HS-5 (cell line): ENCODE results near the gene DST.
A peak's percentile ranks its signal among the peaks of the same experiment; 100 is the strongest.

Experiments
- DNase-seq: peaks from one replicate; pipeline ENCODE4 v3.0.0-alpha.2; 2012; ENCODE audit warnings: low read depth

DST gene

GRCh38 chr6:56535626-56536025 lies 107.1 kb downstream of the DST start:
- DNase-seq = no peak

- DNase-seq = no peak
Observed at GRCh38 chr6:56534680-56535419, 107.8 kb downstream of the DST start.

DNA sequence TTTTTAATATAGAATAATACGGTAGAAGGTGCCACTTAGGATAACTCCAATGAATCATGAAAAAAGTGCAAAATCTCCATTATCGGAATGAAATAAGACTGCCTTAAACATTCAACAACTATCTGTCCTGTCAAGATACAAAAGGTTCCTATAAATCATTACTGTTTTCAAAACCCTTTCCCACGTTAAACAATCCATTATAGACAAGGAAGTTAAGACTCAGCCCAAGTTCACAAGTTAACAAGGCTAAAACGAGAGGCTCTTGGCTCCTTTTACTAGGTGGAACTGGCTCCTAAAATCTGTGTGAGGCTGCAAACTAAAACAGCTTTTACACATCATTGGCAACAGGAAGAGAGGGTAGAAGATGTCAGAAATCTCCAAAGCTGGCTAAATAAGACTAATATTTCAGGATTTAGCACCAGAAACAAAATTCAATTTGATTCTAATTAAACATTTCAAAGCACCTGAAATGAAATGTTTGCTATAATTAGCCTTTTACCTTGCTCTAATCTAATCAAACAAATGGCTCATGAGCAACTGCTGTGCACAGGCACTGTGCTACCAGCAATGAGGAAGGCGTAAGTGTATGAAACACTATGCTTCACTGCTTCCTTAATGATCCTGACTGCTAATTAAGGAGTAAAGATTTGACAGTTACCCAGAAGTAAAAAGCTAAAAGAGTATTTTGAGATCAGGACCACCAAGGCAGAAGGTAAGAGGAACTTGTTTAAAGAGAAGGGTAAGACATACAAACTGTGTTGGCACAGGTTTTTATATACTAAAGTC lies 109.7 kb downstream of the DST start:
- DNase-seq = no peak

- DNase-seq = no peak
Observed at GRCh38 chr6:56531839-56532595, 110.7 kb downstream of the DST start.

GRCh38 chr6:56529594-56530191 lies 113.0 kb downstream of the DST start:
- no peak for DNase-seq

DNA sequence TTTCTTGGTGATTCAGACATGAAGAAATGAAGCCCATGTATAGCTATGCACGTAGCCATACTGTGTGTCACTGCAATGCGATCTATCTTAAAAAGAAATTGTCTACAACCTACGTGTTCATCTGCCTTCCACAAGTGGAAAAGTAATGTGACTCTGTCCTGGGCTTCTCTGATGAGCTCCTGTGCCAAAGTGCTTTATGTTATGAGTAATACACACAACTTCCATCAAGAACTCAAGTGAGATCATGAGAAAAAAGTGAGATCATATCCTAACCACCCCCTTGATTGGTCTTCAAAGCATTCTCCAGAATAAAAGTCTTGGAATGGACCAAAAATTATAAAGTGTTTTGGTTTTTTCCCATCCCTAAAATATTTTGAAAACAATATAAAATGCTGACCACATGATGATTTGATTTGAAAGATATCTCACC lies 114.3 kb downstream of the DST start:
- peak; percentile 96 for DNase-seq

DNA sequence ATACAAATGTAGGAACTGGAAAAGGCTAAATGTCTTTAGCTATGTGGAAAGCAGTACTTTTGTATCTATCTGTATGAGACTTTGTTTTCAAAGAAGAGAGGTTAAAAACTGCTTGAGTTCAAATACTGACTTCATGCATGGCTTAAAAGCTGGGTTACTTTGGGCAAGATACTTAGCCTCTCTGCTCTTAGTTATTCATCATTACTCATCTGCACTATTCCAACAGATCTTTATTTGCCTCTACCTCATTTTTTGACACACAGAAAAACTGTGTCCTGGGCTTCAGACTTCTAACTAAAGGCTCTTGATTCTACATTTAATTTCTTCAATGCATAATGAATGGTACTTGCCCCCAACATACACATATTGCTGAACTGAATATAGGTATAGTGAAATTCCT lies 114.8 kb downstream of the DST start:
- no peak for DNase-seq

DNA sequence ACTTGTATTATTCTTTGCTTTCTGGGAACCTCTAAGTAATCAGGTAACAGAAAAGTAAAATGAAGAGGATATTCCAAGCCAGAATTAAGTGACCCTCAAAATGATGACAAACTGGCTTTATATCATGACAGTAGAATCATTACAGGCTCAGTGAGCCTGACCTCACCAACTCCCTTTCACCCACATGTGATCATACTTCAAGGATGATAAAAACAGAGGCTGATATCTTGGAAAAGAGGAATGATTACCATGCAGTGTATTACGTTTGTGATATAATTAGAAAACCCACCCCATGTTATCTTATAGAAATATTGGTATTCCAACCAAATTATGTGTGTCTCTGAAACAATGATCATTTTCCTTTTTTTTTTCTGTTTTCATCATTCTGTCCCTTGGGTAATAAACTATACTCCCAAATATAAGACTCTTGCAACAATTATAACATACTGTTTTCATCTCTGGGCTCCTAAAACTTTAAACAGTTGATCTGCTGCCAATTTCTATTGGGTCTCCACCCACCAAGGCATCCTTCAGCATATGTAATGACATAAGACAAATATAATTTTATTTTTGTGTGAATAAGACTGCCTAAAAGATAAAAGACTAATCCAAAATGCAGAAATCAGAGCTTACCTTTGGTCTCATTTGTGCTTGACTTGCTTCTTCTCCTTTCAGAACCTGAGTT lies 115.7 kb downstream of the DST start:
- DNase-seq = no peak

DNA sequence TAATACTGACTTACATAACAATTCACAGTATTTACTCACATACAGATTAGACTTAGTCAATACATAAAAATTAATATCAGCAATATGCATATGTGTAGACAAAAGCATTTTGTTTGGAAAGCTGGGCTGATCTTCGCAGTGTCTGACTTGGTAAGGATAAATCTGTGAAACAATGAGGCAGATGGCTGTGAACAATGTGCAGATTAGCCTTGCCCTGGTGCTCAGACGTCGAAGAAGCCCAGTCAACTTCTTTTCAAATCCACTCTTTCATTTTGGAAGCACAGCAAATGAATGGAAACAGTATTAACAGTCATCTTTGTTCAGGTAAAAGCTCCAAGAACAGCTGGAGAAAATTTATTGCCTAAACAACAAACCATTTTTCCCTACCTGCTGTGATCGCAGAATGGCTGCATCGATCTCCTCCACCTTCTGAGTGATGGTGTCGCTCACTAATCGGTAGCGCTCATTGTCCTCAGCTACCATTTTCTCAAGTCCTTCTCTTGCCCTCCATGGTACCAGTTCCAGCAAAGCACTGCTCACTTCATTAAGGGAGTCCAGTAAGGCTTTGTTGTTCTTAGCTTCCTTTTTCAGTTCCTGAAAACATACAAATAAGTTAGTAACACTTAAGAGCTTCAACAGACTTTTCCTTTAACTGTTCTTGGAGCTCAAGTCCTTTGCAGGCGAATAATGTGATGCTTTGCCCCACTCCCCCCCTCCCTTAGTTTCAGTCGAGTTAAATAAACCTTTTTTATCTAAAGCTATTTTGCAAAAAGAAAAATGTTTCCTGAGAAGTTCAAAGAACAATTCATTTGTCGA lies 116.5 kb downstream of the DST start:
- DNase-seq = no peak

- DNase-seq = peak; percentile 74
Observed at GRCh38 chr6:56524891-56525703, 117.6 kb downstream of the DST start.

GRCh38 chr6:56522495-56523270 lies 120.0 kb downstream of the DST start:
- DNase-seq = no peak

DNA sequence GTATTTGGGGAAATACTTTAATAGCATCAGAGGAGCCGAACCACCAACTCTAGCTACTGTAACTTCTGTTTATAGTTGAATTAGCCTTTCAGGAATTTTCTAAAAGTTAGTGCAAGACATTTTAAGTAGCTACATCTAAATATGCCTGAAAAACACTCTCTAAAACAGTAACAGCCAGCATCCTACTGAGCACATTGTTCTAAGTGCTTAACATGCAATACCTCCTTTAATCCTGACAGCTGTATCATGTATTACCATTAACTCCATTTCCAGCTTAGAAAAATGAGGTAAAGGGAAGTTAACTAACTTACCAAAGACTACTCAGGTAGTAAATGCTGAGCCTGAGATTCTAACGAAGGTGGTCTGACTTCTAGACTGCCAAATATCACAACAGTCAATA lies 120.7 kb downstream of the DST start:
- no peak for DNase-seq

DNA sequence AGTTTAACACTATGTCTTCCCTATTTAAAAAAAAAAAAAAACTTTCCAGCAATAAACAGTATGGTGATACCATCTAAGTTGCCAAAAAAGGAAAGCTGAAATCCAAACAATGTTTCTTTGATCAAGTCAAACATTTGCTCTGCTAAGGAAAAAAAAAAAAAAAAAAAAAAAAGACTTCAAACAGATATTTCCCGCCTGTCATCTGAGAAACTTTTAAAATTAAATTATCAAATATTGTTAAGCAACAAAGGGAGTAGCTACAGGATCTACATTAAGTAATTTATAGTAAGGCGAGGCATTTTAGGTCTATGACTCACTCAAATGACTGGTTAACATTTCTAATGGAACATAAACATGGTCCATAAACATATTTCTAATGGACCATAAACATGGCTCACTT lies 121.2 kb downstream of the DST start:
- DNase-seq = no peak

GRCh38 chr6:56520218-56520617 lies 122.5 kb downstream of the DST start:
- DNase-seq = no peak

DNA sequence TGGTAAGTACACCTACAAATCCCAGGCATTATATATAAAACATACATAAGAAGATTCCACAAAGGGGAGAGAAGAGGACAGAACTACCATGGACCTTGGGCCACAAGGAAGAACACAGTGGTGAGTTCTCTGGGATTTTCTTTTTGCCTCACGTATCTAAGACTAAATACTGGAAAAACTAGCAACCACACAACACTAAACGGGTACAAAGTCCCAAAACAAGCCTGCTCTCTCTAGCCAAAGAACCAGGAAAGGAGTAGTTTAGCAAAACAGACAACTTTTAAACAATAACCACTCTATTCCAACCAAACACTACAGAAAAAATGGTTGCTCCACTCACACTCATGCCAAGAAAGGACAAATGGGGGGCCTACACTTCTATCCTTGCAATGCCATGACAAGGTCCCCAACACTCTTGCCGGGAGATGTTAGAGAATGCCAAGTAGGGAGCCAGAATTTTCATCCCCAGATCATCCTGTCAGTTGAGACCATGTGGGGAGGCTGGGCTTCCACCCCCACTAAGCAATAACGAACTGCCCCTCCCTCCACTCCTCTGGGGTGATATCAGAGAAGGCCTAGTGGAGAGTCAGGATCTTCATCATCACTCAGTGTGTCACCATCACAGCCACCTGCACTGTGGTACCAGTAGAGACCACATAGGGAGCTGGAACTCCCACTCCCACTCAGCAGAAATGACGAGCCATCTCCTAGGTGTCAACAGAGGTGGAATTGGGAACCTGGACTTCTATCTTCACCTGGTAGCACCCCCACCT lies 123.5 kb downstream of the DST start:
- DNase-seq = no peak

GRCh38 chr6:56517155-56517745 lies 125.4 kb downstream of the DST start:
- DNase-seq = no peak

DNA sequence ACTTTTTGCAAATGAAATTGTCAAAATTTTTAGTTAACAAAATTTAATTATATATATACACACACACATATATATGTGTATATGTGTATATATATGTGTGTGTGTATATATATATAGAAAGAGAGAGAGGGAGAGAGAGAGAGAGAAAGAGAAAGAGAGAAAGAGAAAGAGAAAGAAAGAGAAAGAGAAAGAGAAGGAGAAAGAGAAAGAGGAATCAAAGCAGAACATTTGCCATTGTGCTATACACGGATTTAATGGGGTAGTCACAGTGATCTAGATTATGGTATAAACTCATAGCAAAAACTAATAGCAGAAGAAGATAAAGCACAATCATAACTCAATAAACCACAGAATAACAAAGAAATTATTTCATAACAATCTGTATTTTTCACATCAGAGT lies 126.7 kb downstream of the DST start:
- DNase-seq = no peak
